Astrocyte of the spinal cord (primary cell): ENCODE data around the gene SCN8A.

Experiments used
- DNase-seq: peaks from one replicate; pipeline ENCODE4 v3.0.0; 2011; ENCODE audit warnings: low read depth, low spot score
- H3K4me3 ChIP-seq: 2 replicates; pipeline ENCODE4 v1.5.1; 2011; ENCODE audit warnings: low read depth, mild to moderate bottlenecking, low read length, moderate library complexity
- CTCF ChIP-seq: IDR thresholded peaks from 2 replicates; pipeline ENCODE4 v1.5.1; 2012; ENCODE audit warnings: low read depth, mild to moderate bottlenecking, low read length, inconsistent platforms
- in situ Hi-C: cut with HindIII; loops from 2 replicates; pipeline ENCODE4 v1.10.0; 2017; ENCODE audit warnings: low sequenced_read_pairs

The SCN8A gene

GRCh38 chr12:51748235-51748634 is 157.2 kb downstream of the SCN8A start:
- DNase-seq = no peak
- no peak overlapping the region for H3K4me3 ChIP-seq
- in situ Hi-C loops = no loop called here
- no peak for TF ChIP-seq CTCF

GRCh38 chr12:51749206-51749985 is 158.4 kb downstream of the SCN8A start:
- no peak for DNase-seq
- TF ChIP-seq CTCF = no peak
- in situ Hi-C loops = no loop called here
- no peak overlapping the region for H3K4me3 ChIP-seq

DNA sequence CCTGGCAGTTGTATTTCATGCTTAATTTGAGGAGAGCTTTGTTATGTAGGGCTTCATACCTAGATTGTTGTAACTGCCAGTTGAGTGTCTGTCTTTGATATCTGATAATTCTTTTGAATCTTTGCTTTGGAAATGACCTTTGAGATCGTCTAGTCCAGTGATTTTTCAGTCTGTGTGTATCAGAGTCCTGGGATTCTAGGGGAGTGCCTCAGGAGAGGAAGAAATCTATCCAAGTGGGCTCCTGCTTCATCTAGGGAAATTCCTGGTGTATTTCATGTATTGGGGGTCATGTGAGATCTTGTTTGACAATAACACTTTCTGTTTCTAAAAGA is 158.9 kb downstream of the SCN8A start:
- in situ Hi-C loops = no loop called here
- TF ChIP-seq CTCF = no peak
- no peak overlapping the region for H3K4me3 ChIP-seq
- no peak for DNase-seq

- no peak for DNase-seq
- no peak for TF ChIP-seq CTCF
- in situ Hi-C loops = no loop called here
- no peak overlapping the region for H3K4me3 ChIP-seq
Observed at GRCh38 chr12:51751661-51752060, 160.6 kb downstream of the SCN8A start.

GRCh38 chr12:51752234-51752889 is 161.3 kb downstream of the SCN8A start:
- no peak for TF ChIP-seq CTCF
- in situ Hi-C loops = no loop called here
- peak; percentile 82 for DNase-seq
- H3K4me3 ChIP-seq = no peak overlapping the region

- in situ Hi-C loops = no loop called here
- no peak for TF ChIP-seq CTCF
- DNase-seq = no peak
- no peak overlapping the region for H3K4me3 ChIP-seq
Observed at GRCh38 chr12:51753980-51754675, 163.1 kb downstream of the SCN8A start.
